Measurements from ENCODE around the gene OR8B8. TPM values are rescaled to one million over a fixed set of nuclear protein-coding genes. Genes with fewer than 3 reads are reported as not detected.

OR8B8 gene
- total RNA-seq, 4 donors from 2014 or later, result not detected

GRCh38 chr11:124440608-124441007 lies 4.9 kb downstream of the OR8B8 start:
- Histone ChIP-seq H3K4me1 (no peaks in the 10 kb centered on the region), H3K9me3 (no peaks in the 10 kb centered on the region), H3K4me3 (no peak overlapping the region), H3K27me3 (no peaks in the 10 kb centered on the region), H3K36me3 (no peaks in the 10 kb centered on the region), H3K27ac (no peak overlapping the region)
- TF ChIP-seq POLR2A (IDR thresholded peaks at IDR 0.05) (no peak), CTCF (IDR thresholded peaks at IDR 0.05) (no peak)
- DNase-seq, result no peak

GRCh38 chr11:124434699-124435098 lies 10.8 kb downstream of the OR8B8 start:
- TF ChIP-seq CTCF (IDR thresholded peaks at IDR 0.05) (no peak), POLR2A (IDR thresholded peaks at IDR 0.05) (no peak)

GRCh38 chr11:124429599-124429998 lies 15.9 kb downstream of the OR8B8 start:
- no peaks in the 10 kb centered on the region for H3K9me3 ChIP-seq
- no peaks in the 10 kb centered on the region for H3K4me1 ChIP-seq
- H3K27me3 ChIP-seq, result no peaks in the 10 kb centered on the region
- TF ChIP-seq CTCF (IDR thresholded peaks at IDR 0.05) (no peak), POLR2A (IDR thresholded peaks at IDR 0.05) (no peak)
- no peak for DNase-seq
- no peak overlapping the region for H3K4me3 ChIP-seq
- no peaks in the 10 kb centered on the region for H3K36me3 ChIP-seq
- H3K27ac ChIP-seq, result no peak overlapping the region

More at GRCh38 chr11:124434699-124435098, 10.8 kb downstream of the OR8B8 start:
- no peak for DNase-seq
- Histone ChIP-seq H3K4me3 (no peak overlapping the region), H3K36me3 (no peaks in the 10 kb centered on the region), H3K9me3 (no peaks in the 10 kb centered on the region), H3K27me3 (no peaks in the 10 kb centered on the region), H3K4me1 (no peaks in the 10 kb centered on the region), H3K27ac (no peak overlapping the region)

- H3K36me3 ChIP-seq, result no peaks in the 10 kb centered on the region
- no peaks in the 10 kb centered on the region for H3K27me3 ChIP-seq
- no peak for DNase-seq
- H3K9me3 ChIP-seq, result no peaks in the 10 kb centered on the region
- no peak within 1 kb of the TSS for H3K27ac ChIP-seq
- no peak within 1 kb of the TSS for H3K4me3 ChIP-seq
- TF ChIP-seq POLR2A (IDR thresholded peaks at IDR 0.05), result no peak
- no peaks in the 10 kb centered on the region for H3K4me1 ChIP-seq
These were observed 21.0 kb downstream of the OR8B8 start, which contains the start of gene OR8B4 for GRCh38 chr11:124424384-124424921. OR8B4 (minus strand) TSS chr11:124424871; CDS start chr11:124424871, 0 bp downstream.

GRCh38 chr11:124421043-124421442 lies 24.5 kb downstream of the OR8B8 start:
- Histone ChIP-seq H3K4me1 (no peaks in the 10 kb centered on the region), H3K9me3 (no peaks in the 10 kb centered on the region), H3K36me3 (no peaks in the 10 kb centered on the region), H3K27me3 (no peaks in the 10 kb centered on the region), H3K27ac (no peak overlapping the region), H3K4me3 (no peak overlapping the region)
- TF ChIP-seq POLR2A (IDR thresholded peaks at IDR 0.05), result no peak
- no peak for TF ChIP-seq CTCF (IDR thresholded peaks at IDR 0.05)
- no peak for DNase-seq

GRCh38 chr11:124415356-124415923 lies 30.1 kb downstream of the OR8B8 start:
- no peak overlapping the region for H3K4me3 ChIP-seq
- no peaks in the 10 kb centered on the region for H3K4me1 ChIP-seq
- no peak overlapping the region for H3K27ac ChIP-seq
- no peak for TF ChIP-seq POLR2A (IDR thresholded peaks at IDR 0.05)
- peak in 4 of 6 experiments; percentile 47 to 63 (median 54) for TF ChIP-seq CTCF (IDR thresholded peaks at IDR 0.05)
- no peaks in the 10 kb centered on the region for H3K9me3 ChIP-seq
- H3K36me3 ChIP-seq, result no peaks in the 10 kb centered on the region
- DNase-seq, result no peak
- no peaks in the 10 kb centered on the region for H3K27me3 ChIP-seq
